ENCODE results near the gene IRX5. TPM values are rescaled to one million over a fixed set of nuclear protein-coding genes. Genes with fewer than 3 reads are reported as not detected.

The IRX5 gene
- total and polyA plus RNA-seq, 8 donors = 0.75 to 15.2 (median 3.5) TPM; not detected in 1

GRCh38 chr16:54935266-54935968, 4.8 kb downstream of the IRX5 start:
- H3K9me3 ChIP-seq = no peaks in the 10 kb centered on the region
- peaks cover 19 to 68% (median 53%) of the 10 kb centered on the region in 4 donors for H3K4me1 ChIP-seq
- peak overlapping the region in 2 of 4 donors; percentile 18 to 73 for H3K4me3 ChIP-seq
- H3K36me3 ChIP-seq = no peaks in the 10 kb centered on the region
- peaks cover 39 to 100% (median 87%) of the 10 kb centered on the region in 3 donors for H3K27me3 ChIP-seq
- TF ChIP-seq POLR2A (IDR thresholded peaks at IDR 0.05) (no peak), EP300 (IDR thresholded peaks at IDR 0.05) (no peak), POLR2AphosphoS5 (IDR thresholded peaks at IDR 0.05) (no peak), CTCF (IDR thresholded peaks at IDR 0.05) (no peak)
- peak overlapping the region in 2 of 5 donors; percentile 68 to 90 for H3K27ac ChIP-seq
- 19 to 61% (median 40%) methylated on average over 28 of the region's 28 CpGs for WGBS, 5 donors
- peak in 1 of 2 donors; percentile 32 for DNase-seq
- intact Hi-C loops (cut with DNase I; ENCODE audit: low total_unique reads) = loop anchor here (10.0 kb wide), 1 partner anchor 651 kb away; the partner anchor contains the start of gene IRX3

GRCh38 chr16:54936201-54936978, 5.7 kb downstream of the IRX5 start:
- TF ChIP-seq POLR2A (IDR thresholded peaks at IDR 0.05) = no peak
- TF ChIP-seq POLR2AphosphoS5 (IDR thresholded peaks at IDR 0.05) = no peak
- no peak for TF ChIP-seq EP300 (IDR thresholded peaks at IDR 0.05)
- TF ChIP-seq CTCF (IDR thresholded peaks at IDR 0.05) = no peak
- peak overlapping the region in 2 of 5 donors; percentile 37 to 68 for H3K27ac ChIP-seq
- H3K27me3 ChIP-seq = peaks cover 39 to 100% (median 90%) of the 10 kb centered on the region in 3 donors
- DNase-seq = peak in 1 of 2 donors; percentile 56
- intact Hi-C loops (cut with DNase I; ENCODE audit: low total_unique reads) = loop anchor here (10.0 kb wide), 1 partner anchor 652 kb away; the partner anchor contains the start of gene IRX3
- H3K9me3 ChIP-seq = no peaks in the 10 kb centered on the region
- WGBS, 5 donors = 14 to 46% (median 40%) methylated on average over 56 of the region's 56 CpGs
- peak overlapping the region in 2 of 4 donors; percentile 6 to 73 for H3K4me3 ChIP-seq
- H3K4me1 ChIP-seq = peaks cover 19 to 60% (median 46%) of the 10 kb centered on the region in 4 donors
- H3K36me3 ChIP-seq = no peaks in the 10 kb centered on the region

- H3K9me3 ChIP-seq = no peaks in the 10 kb centered on the region
- DNase-seq = peak in 1 of 2 donors; percentile 70
- peak overlapping the region in 2 of 5 donors; percentile 37 to 68 for H3K27ac ChIP-seq
- peak overlapping the region; percentile 0 to 73 (median 17) for H3K4me3 ChIP-seq
- H3K27me3 ChIP-seq = peaks cover 35 to 100% (median 83%) of the 10 kb centered on the region in 3 donors
- 6 to 40% (median 25%) methylated on average over 11 to 39 of the region's 39 CpGs for WGBS, 5 donors
- H3K4me1 ChIP-seq = peaks cover 19 to 53% (median 41%) of the 10 kb centered on the region in 4 donors
- no peaks in the 10 kb centered on the region for H3K36me3 ChIP-seq
- TF ChIP-seq EP300 (IDR thresholded peaks at IDR 0.05) = no peak
- TF ChIP-seq CTCF (IDR thresholded peaks at IDR 0.05) = peak in 2 of 7 experiments; percentile 12 to 39
- intact Hi-C loops (cut with DNase I; ENCODE audit: low total_unique reads) = loop anchor here (10.0 kb wide), 1 partner anchor 652 kb away; the partner anchor contains the start of gene IRX3
Measured at GRCh38 chr16:54936979-54937670, 6.5 kb downstream of the IRX5 start.

Data from stomach (tissue), 9 donors.